Measurements from ENCODE around the gene EGFL8.
"Not testable (repeated sequence)": the region's sequence is repeated elsewhere in the genome, so short reads cannot be mapped to it uniquely, and the experiment has no call there.

DNA sequence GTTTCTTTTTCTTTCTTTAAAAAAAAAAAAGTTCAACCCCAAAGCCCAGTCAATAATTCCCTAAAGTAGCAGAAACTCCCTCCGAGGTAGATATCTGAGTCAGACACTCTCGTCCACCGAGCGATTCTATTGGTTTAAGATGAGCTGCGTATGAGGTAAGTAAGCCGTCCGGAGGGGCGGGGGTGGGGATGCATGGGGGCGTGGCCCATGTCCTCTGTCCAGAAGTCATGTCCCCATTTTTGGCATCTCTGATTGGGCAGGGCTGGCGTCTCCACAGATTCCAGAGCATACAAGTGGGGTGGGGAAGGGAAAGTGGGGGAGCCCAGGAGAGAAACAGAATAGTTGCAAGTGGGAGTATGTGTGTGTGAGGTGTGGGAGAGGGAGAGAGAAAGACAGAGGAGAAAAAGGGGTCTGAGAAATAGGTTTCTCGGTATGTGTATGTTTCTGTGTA, 21.3 kb downstream of the EGFL8 start:
- TF ChIP-seq, protein P1, sequence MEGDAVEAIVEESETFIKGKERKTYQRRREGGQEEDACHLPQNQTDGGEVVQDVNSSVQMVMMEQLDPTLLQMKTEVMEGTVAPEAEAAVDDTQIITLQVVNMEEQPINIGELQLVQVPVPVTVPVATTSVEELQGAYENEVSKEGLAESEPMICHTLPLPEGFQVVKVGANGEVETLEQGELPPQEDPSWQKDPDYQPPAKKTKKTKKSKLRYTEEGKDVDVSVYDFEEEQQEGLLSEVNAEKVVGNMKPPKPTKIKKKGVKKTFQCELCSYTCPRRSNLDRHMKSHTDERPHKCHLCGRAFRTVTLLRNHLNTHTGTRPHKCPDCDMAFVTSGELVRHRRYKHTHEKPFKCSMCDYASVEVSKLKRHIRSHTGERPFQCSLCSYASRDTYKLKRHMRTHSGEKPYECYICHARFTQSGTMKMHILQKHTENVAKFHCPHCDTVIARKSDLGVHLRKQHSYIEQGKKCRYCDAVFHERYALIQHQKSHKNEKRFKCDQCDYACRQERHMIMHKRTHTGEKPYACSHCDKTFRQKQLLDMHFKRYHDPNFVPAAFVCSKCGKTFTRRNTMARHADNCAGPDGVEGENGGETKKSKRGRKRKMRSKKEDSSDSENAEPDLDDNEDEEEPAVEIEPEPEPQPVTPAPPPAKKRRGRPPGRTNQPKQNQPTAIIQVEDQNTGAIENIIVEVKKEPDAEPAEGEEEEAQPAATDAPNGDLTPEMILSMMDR (IDR thresholded peaks at IDR 0.05), result not testable (repeated sequence)
- TF ChIP-seq POLR2AphosphoS5 (IDR thresholded peaks at IDR 0.05; ENCODE audit: insufficient read depth in 1 of 2, low read depth in 1 of 2); POLR2A (IDR thresholded peaks at IDR 0.05): not testable (repeated sequence)
